GM12865 (cell line): ENCODE results near the gene HIBCH.
A peak's percentile ranks its signal among the peaks of the same experiment; 100 is the strongest.
"Not testable (repeated sequence)": the region's sequence is repeated elsewhere in the genome, so short reads cannot be mapped to it uniquely, and the experiment has no call there.

ENCODE experiments used
- DNase-seq: peaks from one replicate; pipeline ENCODE4 v3.0.0; 2010; ENCODE audit warnings: low read depth
- H3K4me3 ChIP-seq: 2 replicates; pipeline ENCODE4 v1.5.1; 2011; ENCODE audit warnings: mild to moderate bottlenecking, low read depth, low read length, control low read depth
- CTCF ChIP-seq: IDR thresholded peaks from 2 replicates; pipeline ENCODE4 v1.5.1; 2011; ENCODE audit warnings: low read length, control low read depth, low read depth, inconsistent platforms; ENCODE audit not compliant: insufficient read depth; ENCODE audit errors: missing control alignments

Gene HIBCH

DNA sequence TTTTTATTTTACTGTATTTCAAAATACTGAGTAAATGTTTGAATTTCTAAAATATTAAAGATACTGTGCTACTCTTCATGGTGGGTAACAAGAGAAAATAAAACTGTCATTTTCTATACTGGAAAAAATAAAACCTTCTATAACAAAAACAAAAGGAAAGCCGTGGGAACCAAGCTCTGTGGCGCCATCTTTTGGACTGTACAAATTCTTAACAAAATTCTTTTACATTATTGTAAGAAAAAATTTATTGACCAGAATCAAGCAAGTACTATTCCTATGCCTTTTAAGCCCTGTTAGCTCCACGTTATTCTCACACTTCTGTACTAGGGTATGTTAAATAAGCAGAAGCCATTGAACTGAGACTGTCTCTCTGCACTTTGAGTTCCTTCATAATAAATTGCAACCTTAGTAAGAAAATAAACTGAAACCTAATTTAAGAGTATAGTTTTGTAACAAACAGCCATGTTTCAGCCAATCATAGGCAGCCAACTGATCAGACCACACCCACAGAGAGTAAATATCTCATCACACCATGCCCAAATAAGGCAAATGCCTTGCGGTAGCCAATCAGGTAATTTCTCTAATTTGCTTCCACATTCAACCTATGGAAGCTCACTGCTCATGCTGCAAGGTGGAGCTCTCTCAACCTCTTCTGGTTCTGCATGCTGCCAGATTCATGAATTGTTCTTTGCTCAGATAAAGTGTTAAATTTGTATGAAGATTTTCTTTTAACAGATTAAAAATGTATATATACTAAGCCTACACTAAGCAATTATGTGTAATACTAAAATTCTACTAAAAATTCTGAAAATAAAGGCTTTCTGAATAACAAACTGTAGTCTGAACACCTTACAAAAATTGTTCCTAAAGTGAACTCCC lies 42.2 kb downstream of the HIBCH start:
- TF ChIP-seq CTCF, result no peak
- H3K4me3 ChIP-seq, result no peak overlapping the region
- DNase-seq, result peak; percentile 47

GRCh38 chr2:190272457-190272842 lies 47.2 kb downstream of the HIBCH start:
- peak; percentile 15 for DNase-seq
- no peak for TF ChIP-seq CTCF
- no peak overlapping the region for H3K4me3 ChIP-seq

DNA sequence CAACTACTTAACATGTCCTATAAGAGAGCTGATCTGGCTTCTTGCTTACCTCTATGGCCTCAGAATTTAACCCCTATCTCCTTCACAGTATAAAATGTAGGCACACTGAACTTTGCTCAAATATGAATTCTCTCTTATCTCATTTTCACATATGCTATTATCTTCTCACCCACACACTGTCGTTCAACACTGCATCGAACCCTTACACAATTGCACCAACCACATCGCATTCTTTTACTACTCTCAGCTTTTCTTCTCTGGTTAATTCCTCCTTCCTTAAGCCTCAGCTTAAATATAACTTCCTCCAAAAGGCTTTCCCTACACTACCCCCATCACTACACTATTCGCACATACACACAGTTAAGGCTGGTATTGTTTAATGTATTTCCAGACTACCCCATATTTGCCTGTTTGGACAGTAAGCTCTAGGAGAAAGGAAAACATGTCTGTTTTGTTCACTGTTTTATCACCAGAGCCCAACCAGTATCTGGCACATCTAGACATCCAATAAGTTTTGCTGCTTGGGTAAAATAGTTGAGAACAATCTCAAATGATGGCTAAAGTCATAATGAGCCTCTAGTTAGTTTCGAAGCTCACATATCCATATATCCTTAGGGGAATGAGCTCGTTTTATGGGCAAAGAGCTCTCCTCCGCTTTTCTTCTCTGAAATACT lies 47.7 kb downstream of the HIBCH start:
- no peak for DNase-seq
- TF ChIP-seq CTCF, result no peak
- no peak overlapping the region for H3K4me3 ChIP-seq

DNA sequence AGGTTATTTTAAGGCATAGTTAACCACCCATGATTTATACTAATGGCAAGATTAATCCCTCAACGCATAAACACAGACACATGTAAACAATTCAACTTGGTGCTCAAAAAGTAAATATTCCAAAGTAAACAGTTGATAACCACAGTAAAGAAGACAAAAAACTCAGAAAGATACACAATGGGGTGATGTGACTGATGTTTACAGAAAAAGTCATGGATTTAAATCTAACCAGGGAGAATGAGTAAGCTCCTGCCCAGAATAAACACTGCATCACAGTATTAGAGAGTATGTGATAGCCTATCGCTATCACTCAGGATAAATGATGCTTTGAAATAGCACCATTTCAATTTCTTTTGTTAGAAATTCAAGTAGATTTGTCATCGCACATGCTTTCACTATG lies 49.3 kb downstream of the HIBCH start:
- no peak for TF ChIP-seq CTCF
- DNase-seq, result no peak
- H3K4me3 ChIP-seq, result no peak overlapping the region

DNA sequence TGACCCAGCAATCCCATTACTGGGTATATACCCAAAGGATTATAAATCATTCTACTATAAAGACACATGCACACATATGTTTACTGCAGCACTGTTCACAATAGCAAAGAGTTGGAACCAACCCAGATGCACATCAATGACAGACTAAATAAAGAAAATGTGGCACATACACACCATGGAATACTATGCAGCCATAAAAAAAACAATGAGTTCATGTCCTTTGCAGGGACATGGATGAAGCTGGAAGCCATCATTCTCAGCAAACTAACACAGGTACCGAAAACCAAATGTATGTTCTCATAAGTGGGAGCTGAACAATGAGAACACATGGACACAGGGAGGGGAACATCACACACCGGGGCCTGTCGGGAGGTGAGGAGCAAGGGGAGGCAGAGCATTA lies 49.9 kb downstream of the HIBCH start:
- not testable (repeated sequence) for H3K4me3 ChIP-seq, DNase-seq

GRCh38 chr2:190267302-190267701 lies 52.3 kb downstream of the HIBCH start:
- DNase-seq, result no peak
- no peak overlapping the region for H3K4me3 ChIP-seq
- TF ChIP-seq CTCF, result no peak

GRCh38 chr2:190266314-190266713 lies 53.3 kb downstream of the HIBCH start:
- no peak for DNase-seq
- H3K4me3 ChIP-seq, result no peak overlapping the region
- no peak for TF ChIP-seq CTCF
